Neural crest cell (in vitro differentiated cells): ENCODE data around the gene UNC13C. TPM values are rescaled to one million over a fixed set of nuclear protein-coding genes. Genes with fewer than 3 reads are reported as not detected.

Experiments
- DNase-seq: peaks from one replicate; pipeline ENCODE4 v3.0.0; 2021; ENCODE audit warnings: low read depth, mixed read lengths, low spot score
- H3K27ac Mint-ChIP-seq: one replicate; pipeline ENCODE4 v1.8.0; 2021; ENCODE audit warnings: mild to moderate bottlenecking, mixed read lengths; ENCODE audit not compliant: unreplicated experiment
- H3K27me3 Mint-ChIP-seq: 2 replicates; pipeline ENCODE4 v1.8.0; 2021; ENCODE audit warnings: low read depth, mild to moderate bottlenecking, mixed read lengths
- H3K36me3 Mint-ChIP-seq: 2 replicates; pipeline ENCODE4 v1.8.0; 2021; ENCODE audit warnings: low read depth, mild to moderate bottlenecking, mixed read lengths
- H3K4me1 Mint-ChIP-seq: 2 replicates; pipeline ENCODE4 v1.8.0; 2021; ENCODE audit warnings: mixed read lengths
- H3K4me3 Mint-ChIP-seq: one replicate; pipeline ENCODE4 v1.8.0; 2021; ENCODE audit warnings: mild to moderate bottlenecking, mixed read lengths
- H3K9me3 Mint-ChIP-seq: 2 replicates; pipeline ENCODE4 v1.8.0; 2021; ENCODE audit warnings: mixed read lengths
- CTCF ChIP-seq: fragments of 200-600 bp; sonication (generic); conservative IDR thresholded peaks from 2 replicates; pipeline ENCODE4 v1.5.0; 2021; ENCODE audit warnings: antibody characterized with exemption, mild to moderate bottlenecking
- total RNA-seq: library from RNA; stranded (reverse); gene quantifications from 2 replicates; pipeline ENCODE4 v1.2.1, GENCODE V29; 2021

Gene UNC13C
- total RNA-seq, 1 donor from 2014 or later: 1.5 TPM

DNA sequence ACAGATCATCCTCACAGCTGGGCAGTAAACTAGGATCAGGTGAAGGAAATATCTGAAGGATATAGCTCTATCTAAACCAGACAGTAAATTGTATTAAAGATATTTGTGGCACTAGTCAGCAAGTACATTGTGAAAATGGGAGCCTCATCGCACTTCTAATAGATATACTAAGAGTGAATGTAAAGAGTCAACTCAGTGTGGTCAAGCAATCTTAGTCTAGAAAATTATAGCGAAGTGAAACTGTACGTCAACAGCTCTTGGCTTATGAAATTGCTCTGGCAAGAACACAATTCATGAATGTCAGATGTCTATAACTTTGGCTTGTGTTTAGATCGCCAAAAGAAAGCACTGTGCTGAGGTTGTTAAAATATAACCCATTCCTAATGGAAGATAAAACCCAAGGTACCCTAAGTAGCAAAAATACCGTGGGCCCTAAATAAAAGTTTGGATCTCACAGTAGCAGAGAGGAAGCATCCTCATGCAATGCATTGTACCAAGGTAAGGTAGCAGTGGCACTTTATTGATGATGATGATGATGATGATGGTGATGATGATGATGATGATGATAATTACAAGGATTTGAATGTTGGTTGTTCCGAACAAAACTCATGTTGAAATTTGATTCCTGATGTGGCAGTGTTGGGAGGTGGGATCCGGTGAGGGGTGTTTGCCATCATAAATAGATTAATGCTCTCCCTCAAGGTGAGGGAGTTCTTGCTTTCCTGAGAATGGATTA lies 228.5 kb downstream of the UNC13C start:
- no peak for DNase-seq
- Mint-ChIP-seq H3K36me3 (no peaks in the 10 kb centered on the region), H3K4me1 (no peaks in the 10 kb centered on the region), H3K9me3 (peaks cover 6% of the 10 kb centered on the region), H3K27ac (no peak overlapping the region), H3K27me3 (peaks cover 4% of the 10 kb centered on the region), H3K4me3 (no peak overlapping the region)
- no peak for TF ChIP-seq CTCF

DNA sequence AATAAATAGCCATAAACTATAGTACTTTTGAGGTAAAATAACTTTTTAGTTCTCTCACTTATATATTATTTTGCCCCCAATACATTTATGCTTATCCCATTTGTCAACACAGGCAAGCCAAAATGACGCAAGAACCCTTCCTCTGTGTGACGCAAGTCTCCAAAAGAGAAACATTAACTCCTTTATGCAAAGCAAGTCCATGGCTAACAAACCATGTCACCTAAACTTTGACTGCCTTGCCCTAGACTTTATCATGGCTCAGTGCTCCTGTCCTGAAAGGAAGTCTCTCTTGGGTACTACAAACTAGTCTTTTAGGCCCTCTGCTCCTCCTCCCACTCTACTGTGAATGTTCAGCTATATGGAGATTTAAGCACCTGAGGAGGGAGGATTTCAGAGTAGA lies 230.5 kb downstream of the UNC13C start:
- H3K4me1 Mint-ChIP-seq: peaks cover 5% of the 10 kb centered on the region
- TF ChIP-seq CTCF: no peak
- no peaks in the 10 kb centered on the region for H3K36me3 Mint-ChIP-seq
- H3K27me3 Mint-ChIP-seq: peaks cover 4% of the 10 kb centered on the region
- H3K27ac Mint-ChIP-seq: no peak overlapping the region
- no peak for DNase-seq
- no peak overlapping the region for H3K4me3 Mint-ChIP-seq
- H3K9me3 Mint-ChIP-seq: no peaks in the 10 kb centered on the region

DNA sequence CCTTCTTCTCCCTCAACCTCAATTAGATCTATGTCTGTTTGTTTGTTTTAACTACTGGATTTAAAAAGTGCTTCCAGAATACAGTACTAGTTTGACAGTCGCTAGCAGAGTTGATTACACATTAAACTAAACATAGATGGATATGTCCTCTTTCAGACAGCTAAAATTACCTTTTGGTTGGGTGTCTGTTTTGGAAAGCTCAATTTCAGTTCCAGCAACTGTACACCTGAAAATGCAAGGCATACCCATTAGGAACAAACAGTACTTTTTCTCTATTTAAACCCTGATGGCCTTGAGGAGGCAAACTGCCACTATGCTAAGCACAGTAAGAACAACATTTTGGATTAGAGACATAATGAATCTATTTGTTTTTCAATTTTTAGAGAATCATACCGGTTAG lies 234.4 kb downstream of the UNC13C start:
- no peak for TF ChIP-seq CTCF
- no peaks in the 10 kb centered on the region for H3K9me3 Mint-ChIP-seq
- H3K36me3 Mint-ChIP-seq: peaks cover 4% of the 10 kb centered on the region
- H3K4me1 Mint-ChIP-seq: peaks cover 23% of the 10 kb centered on the region
- H3K4me3 Mint-ChIP-seq: no peak overlapping the region
- H3K27me3 Mint-ChIP-seq: peaks cover 15% of the 10 kb centered on the region
- DNase-seq: no peak
- no peak overlapping the region for H3K27ac Mint-ChIP-seq

DNA sequence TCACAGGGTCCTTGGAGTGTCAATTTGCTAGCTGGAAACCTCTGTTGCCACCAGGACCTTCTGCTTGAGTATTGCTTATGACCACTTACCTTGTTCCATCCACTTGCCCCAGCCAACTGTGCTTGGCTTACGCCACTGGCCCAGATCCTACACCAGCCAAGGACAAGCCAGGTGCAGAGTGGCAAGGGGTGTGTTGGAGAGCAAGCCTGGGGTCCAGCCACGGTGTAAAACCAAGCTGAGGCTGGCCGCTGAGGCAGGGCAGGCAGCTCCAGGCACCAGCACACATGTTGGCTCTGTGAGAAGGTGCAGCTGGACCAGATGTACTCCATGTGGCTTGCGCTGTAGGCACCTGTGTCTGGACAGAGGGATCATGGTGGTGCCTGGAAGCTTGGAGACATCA lies 248.2 kb downstream of the UNC13C start:
- H3K27me3 Mint-ChIP-seq: peaks cover 10% of the 10 kb centered on the region
- no peak overlapping the region for H3K27ac Mint-ChIP-seq
- H3K4me3 Mint-ChIP-seq: no peak overlapping the region
- peaks cover 8% of the 10 kb centered on the region for H3K9me3 Mint-ChIP-seq
- peaks cover 3% of the 10 kb centered on the region for H3K36me3 Mint-ChIP-seq
- DNase-seq: no peak
- TF ChIP-seq CTCF: no peak
- no peaks in the 10 kb centered on the region for H3K4me1 Mint-ChIP-seq

DNA sequence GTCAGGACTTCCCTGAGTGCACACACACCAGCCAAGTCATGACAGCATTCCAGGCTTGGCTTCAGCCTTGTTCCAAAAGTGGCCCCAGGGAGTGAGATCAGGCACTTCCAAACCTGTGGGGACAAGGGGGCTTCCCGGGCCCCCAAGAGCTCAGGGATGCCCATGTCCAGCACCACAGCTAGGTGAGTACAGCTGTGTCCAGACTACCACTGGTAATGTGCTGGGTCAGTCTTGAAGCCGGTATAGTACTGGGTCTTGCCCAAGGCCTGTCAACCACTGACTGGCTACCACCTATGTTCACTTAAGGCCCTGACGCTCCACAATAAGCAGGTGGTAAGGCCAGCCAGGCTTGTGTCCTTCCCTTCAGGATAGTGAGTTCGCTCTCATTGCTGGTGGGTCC lies 249.3 kb downstream of the UNC13C start:
- no peak for DNase-seq
- no peak for TF ChIP-seq CTCF
- Mint-ChIP-seq H3K4me1 (no peaks in the 10 kb centered on the region), H3K36me3 (peaks cover 3% of the 10 kb centered on the region), H3K27me3 (peaks cover 11% of the 10 kb centered on the region), H3K9me3 (peaks cover 8% of the 10 kb centered on the region), H3K4me3 (no peak overlapping the region), H3K27ac (no peak overlapping the region)
